HepG2 (cell line): Measurements from ENCODE around the gene MARVELD3. TPM values are rescaled to one million over a fixed set of nuclear protein-coding genes. Genes with fewer than 3 reads are reported as not detected.

Experiments used
- ARNT ChIP-seq: fragments of 450-650 bp; IDR thresholded peaks from 2 replicates; pipeline ENCODE4 v1.6.1; 2017
- ASH2L ChIP-seq: fragments of 300-600, 200-600 bp; sonication (generic); IDR thresholded peaks from 2 replicates; pipeline ENCODE4 v1.7.0; 2017; ENCODE audit warnings: low read depth, mild to moderate bottlenecking, moderate library complexity, mixed read lengths, low read length; ENCODE audit not compliant: insufficient read length
- GPN1 ChIP-seq: sonication (generic); formaldehyde crosslinking; IDR thresholded peaks from 2 replicates; pipeline ENCODE4 v1.5.1; 2020; ENCODE audit warnings: missing genetic modification reagents, borderline replicate concordance
- NFIB ChIP-seq: sonication (generic); formaldehyde crosslinking; IDR thresholded peaks from 2 replicates; pipeline ENCODE4 v1.9.0; 2021; ENCODE audit warnings: missing genetic modification reagents, mild to moderate bottlenecking, borderline replicate concordance
- PCBP1 ChIP-seq: fragments of 200-400 bp; formaldehyde crosslinking; IDR thresholded peaks from 2 replicates; pipeline ENCODE4 v1.6.1; 2017; ENCODE audit warnings: mild to moderate bottlenecking, low read depth, low read length, borderline replicate concordance
- SALL2 ChIP-seq: sonication (generic); formaldehyde crosslinking; IDR thresholded peaks from 2 replicates; pipeline ENCODE4 v1.8.1; 2023; ENCODE audit warnings: mild to moderate bottlenecking, missing genetic modification reagents, inconsistent platforms
- SAP130 ChIP-seq: IDR thresholded peaks from 2 replicates; pipeline ENCODE4 v1.6.1; 2016; ENCODE audit warnings: low read depth
- TCF12 ChIP-seq, 2 experiments: fragments of 450-650 bp in 1 of 2; sonication (generic) in 1 of 2; formaldehyde crosslinking in 1 of 2; IDR thresholded peaks; 2 replicates each; pipeline versions ENCODE4 v1.6.1 to v1.8.0; 2017 to 2022; ENCODE audit warnings: antibody characterized with exemption in 1 of 2, mild to moderate bottlenecking in 1 of 2, missing genetic modification reagents in 1 of 2, moderate library complexity in 1 of 2
- ZMAT3 ChIP-seq: sonication (generic); formaldehyde crosslinking; conservative IDR thresholded peaks from 2 replicates; pipeline ENCODE4 v1.7.0; 2021; ENCODE audit warnings: missing genetic modification reagents
- ZNF263 ChIP-seq: sonication (generic); formaldehyde crosslinking; IDR thresholded peaks from 2 replicates; pipeline ENCODE4 v1.4.0; 2020; ENCODE audit warnings: missing genetic modification reagents
- ZNF30 ChIP-seq: sonication (generic); formaldehyde crosslinking; IDR thresholded peaks from 2 replicates; pipeline ENCODE4 v1.5.0; 2020; ENCODE audit warnings: mild to moderate bottlenecking, missing genetic modification reagents
- ZNF331 ChIP-seq: sonication (generic); formaldehyde crosslinking; IDR thresholded peaks from 2 replicates; pipeline ENCODE4 v1.4.0; 2020; ENCODE audit warnings: missing genetic modification reagents
- ZNF660 ChIP-seq: sonication (generic); formaldehyde crosslinking; IDR thresholded peaks from 2 replicates; pipeline ENCODE4 v1.5.1; 2020; ENCODE audit warnings: mild to moderate bottlenecking, low read depth, missing genetic modification reagents, borderline replicate concordance
- ZNF878 ChIP-seq: sonication (generic); formaldehyde crosslinking; IDR thresholded peaks from 2 replicates; pipeline ENCODE4 v1.8.1; 2023; ENCODE audit warnings: mild to moderate bottlenecking, missing genetic modification reagents, moderate library complexity
- polyA plus RNA-seq, 8 experiments: library from polyadenylated mRNA; depleted of rRNA in 3 of 8; stranded (reverse) in 7 of 8; unstranded in 1 of 8; fragments of >200 nt; fragmentation: Illumina TruSeq in 4 of 8; extraction: Trizol in 4 of 8; gene quantifications; 2 replicates each; pipeline versions ENCODE4 v1.2.1 to v1.2.3, GENCODE V29; 2011 to 2016; ENCODE audit warnings: low read depth in 4 of 8, missing spikeins in 1 of 8, mixed read lengths in 1 of 8; ENCODE audit not compliant: insufficient read depth in 1 of 8
- total RNA-seq, 5 experiments: library from RNA; depleted of rRNA; stranded (reverse); fragments of >200 nt; fragmentation: Illumina TruSeq; extraction: Trizol; gene quantifications; 2 replicates each; pipeline ENCODE4 v1.2.3, GENCODE V29; 2016; ENCODE audit warnings: low read depth in 1 of 5
- TF ChIP-seq, protein P1 (sequence below): sonication (generic); formaldehyde crosslinking; IDR thresholded peaks from 2 replicates; pipeline ENCODE4 v1.5.0; 2020; ENCODE audit warnings: missing genetic modification reagents, mild to moderate bottlenecking, borderline replicate concordance
- TF ChIP-seq, protein P2 (sequence below): sonication (generic); formaldehyde crosslinking; IDR thresholded peaks from 2 replicates; pipeline ENCODE4 v1.4.0; 2020; ENCODE audit warnings: missing genetic modification reagents
- TF ChIP-seq, protein P3 (sequence below): sonication (generic); formaldehyde crosslinking; IDR thresholded peaks from 2 replicates; pipeline ENCODE4 v1.4.0; 2020; ENCODE audit warnings: mild to moderate bottlenecking, missing genetic modification reagents
- TF ChIP-seq, protein P4 (sequence below): sonication (generic); formaldehyde crosslinking; conservative IDR thresholded peaks from 2 replicates; pipeline ENCODE4 v1.8.1; 2023; ENCODE audit warnings: missing genetic modification reagents
- TF ChIP-seq, protein P5 (sequence below): sonication (generic); formaldehyde crosslinking; IDR thresholded peaks from 2 replicates; pipeline ENCODE4 v1.4.0; 2020; ENCODE audit warnings: missing genetic modification reagents, mild to moderate bottlenecking, borderline replicate concordance
- TF ChIP-seq, protein P6 (sequence below): sonication (generic); formaldehyde crosslinking; IDR thresholded peaks from 2 replicates; pipeline ENCODE4 v1.4.0; 2020; ENCODE audit warnings: missing genetic modification reagents, borderline replicate concordance

The MARVELD3 gene
- total and polyA plus RNA-seq, 2 of the 13 experiments (the other 11 are each of a cell fraction or from before 2014, with no cell fraction given), result 4.8 to 5.6 TPM

DNA sequence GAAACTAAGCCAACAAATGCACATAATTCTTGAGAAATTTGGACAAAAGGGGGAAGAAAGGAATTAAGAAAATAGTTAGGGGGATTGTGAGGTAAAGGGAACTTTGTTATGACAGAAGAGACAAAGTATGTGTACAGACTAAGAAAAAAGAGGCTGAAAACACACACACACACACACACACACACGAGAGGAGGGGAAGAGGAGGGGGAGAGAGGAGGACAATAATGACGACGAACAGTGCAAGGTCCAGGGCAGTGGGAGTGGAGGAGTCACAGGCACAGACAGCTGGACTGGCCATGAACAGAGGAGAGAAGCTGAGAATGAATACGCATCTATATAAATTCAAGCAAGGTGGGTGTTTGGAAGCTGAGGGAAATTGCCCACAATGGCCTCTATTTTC is 44.6 kb downstream of the MARVELD3 start (continued):
- TF ChIP-seq, protein P1, sequence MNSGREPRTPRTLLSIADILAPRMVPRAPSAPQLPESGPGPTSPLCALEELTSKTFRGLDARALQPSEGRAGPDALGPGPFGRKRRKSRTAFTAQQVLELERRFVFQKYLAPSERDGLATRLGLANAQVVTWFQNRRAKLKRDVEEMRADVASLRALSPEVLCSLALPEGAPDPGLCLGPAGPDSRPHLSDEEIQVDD (CRISPR knock-in tag), result no peak
- TF ChIP-seq NFIB (CRISPR knock-in tag) (no peak), ARNT (no peak), ZNF30 (CRISPR knock-in tag) (no peak), ZNF660 (CRISPR knock-in tag) (no peak), SAP130 (CRISPR knock-in tag) (peak; percentile 67), GPN1 (CRISPR knock-in tag) (no peak), TCF12 (IDR thresholded peaks at IDR 0.05) (no peak), TCF12 (CRISPR knock-in tag; IDR thresholded peaks at IDR 0.05) (no peak), ZMAT3 (CRISPR knock-in tag) (no peak), ASH2L (peak; percentile 83), ZNF263 (CRISPR knock-in tag) (peak; percentile 92), SALL2 (0 out of 2 replicates have a peak, but pooled peaks have one; percentile 57), PCBP1 (no peak), ZNF878 (CRISPR knock-in tag) (no peak), ZNF331 (CRISPR knock-in tag) (no peak)
- TF ChIP-seq, protein P2, sequence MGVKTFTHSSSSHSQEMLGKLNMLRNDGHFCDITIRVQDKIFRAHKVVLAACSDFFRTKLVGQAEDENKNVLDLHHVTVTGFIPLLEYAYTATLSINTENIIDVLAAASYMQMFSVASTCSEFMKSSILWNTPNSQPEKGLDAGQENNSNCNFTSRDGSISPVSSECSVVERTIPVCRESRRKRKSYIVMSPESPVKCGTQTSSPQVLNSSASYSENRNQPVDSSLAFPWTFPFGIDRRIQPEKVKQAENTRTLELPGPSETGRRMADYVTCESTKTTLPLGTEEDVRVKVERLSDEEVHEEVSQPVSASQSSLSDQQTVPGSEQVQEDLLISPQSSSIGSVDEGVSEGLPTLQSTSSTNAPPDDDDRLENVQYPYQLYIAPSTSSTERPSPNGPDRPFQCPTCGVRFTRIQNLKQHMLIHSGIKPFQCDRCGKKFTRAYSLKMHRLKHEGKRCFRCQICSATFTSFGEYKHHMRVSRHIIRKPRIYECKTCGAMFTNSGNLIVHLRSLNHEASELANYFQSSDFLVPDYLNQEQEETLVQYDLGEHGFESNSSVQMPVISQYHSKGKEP (CRISPR knock-in tag), result no peak
- TF ChIP-seq, protein P3, sequence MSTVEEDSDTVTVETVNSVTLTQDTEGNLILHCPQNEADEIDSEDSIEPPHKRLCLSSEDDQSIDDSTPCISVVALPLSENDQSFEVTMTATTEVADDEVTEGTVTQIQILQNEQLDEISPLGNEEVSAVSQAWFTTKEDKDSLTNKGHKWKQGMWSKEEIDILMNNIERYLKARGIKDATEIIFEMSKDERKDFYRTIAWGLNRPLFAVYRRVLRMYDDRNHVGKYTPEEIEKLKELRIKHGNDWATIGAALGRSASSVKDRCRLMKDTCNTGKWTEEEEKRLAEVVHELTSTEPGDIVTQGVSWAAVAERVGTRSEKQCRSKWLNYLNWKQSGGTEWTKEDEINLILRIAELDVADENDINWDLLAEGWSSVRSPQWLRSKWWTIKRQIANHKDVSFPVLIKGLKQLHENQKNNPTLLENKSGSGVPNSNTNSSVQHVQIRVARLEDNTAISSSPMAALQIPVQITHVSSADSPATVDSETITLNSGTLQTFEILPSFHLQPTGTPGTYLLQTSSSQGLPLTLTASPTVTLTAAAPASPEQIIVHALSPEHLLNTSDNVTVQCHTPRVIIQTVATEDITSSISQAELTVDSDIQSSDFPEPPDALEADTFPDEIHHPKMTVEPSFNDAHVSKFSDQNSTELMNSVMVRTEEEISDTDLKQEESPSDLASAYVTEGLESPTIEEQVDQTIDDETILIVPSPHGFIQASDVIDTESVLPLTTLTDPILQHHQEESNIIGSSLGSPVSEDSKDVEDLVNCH (CRISPR knock-in tag), result no peak
- TF ChIP-seq, protein P4, sequence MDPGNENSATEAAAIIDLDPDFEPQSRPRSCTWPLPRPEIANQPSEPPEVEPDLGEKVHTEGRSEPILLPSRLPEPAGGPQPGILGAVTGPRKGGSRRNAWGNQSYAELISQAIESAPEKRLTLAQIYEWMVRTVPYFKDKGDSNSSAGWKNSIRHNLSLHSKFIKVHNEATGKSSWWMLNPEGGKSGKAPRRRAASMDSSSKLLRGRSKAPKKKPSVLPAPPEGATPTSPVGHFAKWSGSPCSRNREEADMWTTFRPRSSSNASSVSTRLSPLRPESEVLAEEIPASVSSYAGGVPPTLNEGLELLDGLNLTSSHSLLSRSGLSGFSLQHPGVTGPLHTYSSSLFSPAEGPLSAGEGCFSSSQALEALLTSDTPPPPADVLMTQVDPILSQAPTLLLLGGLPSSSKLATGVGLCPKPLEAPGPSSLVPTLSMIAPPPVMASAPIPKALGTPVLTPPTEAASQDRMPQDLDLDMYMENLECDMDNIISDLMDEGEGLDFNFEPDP (CRISPR knock-in tag), result 0 out of 2 replicates have a peak, but pooled peaks have one; percentile 37
- TF ChIP-seq, protein P5, sequence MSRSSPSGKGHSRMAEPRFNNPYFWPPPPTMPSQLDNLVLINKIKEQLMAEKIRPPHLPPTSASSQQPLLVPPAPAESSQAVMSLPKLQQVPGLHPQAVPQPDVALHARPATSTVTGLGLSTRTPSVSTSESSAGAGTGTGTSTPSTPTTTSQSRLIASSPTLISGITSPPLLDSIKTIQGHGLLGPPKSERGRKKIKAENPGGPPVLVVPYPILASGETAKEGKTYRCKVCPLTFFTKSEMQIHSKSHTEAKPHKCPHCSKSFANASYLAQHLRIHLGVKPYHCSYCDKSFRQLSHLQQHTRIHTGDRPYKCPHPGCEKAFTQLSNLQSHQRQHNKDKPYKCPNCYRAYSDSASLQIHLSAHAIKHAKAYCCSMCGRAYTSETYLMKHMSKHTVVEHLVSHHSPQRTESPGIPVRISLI, result peak; percentile 90; the same call in 1 of the 2 replicates
- TF ChIP-seq, protein P6, sequence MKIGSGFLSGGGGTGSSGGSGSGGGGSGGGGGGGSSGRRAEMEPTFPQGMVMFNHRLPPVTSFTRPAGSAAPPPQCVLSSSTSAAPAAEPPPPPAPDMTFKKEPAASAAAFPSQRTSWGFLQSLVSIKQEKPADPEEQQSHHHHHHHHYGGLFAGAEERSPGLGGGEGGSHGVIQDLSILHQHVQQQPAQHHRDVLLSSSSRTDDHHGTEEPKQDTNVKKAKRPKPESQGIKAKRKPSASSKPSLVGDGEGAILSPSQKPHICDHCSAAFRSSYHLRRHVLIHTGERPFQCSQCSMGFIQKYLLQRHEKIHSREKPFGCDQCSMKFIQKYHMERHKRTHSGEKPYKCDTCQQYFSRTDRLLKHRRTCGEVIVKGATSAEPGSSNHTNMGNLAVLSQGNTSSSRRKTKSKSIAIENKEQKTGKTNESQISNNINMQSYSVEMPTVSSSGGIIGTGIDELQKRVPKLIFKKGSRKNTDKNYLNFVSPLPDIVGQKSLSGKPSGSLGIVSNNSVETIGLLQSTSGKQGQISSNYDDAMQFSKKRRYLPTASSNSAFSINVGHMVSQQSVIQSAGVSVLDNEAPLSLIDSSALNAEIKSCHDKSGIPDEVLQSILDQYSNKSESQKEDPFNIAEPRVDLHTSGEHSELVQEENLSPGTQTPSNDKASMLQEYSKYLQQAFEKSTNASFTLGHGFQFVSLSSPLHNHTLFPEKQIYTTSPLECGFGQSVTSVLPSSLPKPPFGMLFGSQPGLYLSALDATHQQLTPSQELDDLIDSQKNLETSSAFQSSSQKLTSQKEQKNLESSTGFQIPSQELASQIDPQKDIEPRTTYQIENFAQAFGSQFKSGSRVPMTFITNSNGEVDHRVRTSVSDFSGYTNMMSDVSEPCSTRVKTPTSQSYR (CRISPR knock-in tag), result no peak
